OCI-M2 (cell line): ENCODE measurements around the gene ANTXR1.

Experiments used
- DNase-seq: peaks from one replicate; lab custom pipeline; 2025; ENCODE audit not compliant: unreplicated experiment; lab: John Stamatoyannopoulos, UW

Gene ANTXR1

DNA sequence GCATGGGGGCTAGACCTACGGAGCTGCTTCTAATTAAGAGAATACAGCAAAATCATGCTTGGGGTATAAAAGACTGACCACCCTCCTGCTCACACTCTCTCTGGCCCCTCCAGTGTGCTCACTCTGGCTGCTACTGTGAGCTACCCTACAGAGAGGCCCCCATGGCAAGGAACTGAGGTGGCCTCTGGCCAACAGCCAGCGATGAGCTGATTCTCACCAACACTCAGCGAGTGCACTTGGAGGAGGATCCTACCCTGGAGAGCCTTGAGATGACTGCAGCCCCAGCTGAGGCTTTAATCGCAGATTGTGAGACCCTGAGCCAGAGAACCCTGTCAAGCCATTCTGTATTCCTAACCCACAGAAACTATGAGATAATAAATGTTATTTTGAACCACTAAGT lies 285.9 kb downstream of the ANTXR1 start:
- no peak for DNase-seq
